BLaER1 (cell line): ENCODE data around the gene HS6ST1.
"Not testable (repeated sequence)": the region's sequence is repeated elsewhere in the genome, so short reads cannot be mapped to it uniquely, and the experiment has no call there.

Experiments
- H3K27ac ChIP-seq: shearing (Covaris generic); formaldehyde crosslinking; 2 replicates; pipeline ENCODE4 v1.8.1; 2022
- H3K27me3 ChIP-seq: shearing (Covaris generic); formaldehyde crosslinking; 2 replicates; pipeline ENCODE4 v1.8.1; 2022
- H3K36me3 ChIP-seq: shearing (Covaris generic); formaldehyde crosslinking; 2 replicates; pipeline ENCODE4 v1.8.1; 2022
- H3K4me1 ChIP-seq: shearing (Covaris generic); formaldehyde crosslinking; 2 replicates; pipeline ENCODE4 v1.8.1; 2022
- H3K4me2 ChIP-seq: shearing (Covaris generic); formaldehyde crosslinking; 2 replicates; pipeline ENCODE4 v1.8.1; 2022
- H3K4me3 ChIP-seq: shearing (Covaris generic); formaldehyde crosslinking; 2 replicates; pipeline ENCODE4 v1.8.1; 2022
- H3K9ac ChIP-seq: shearing (Covaris generic); formaldehyde crosslinking; 2 replicates; pipeline ENCODE4 v1.8.1; 2022
- H3K9me3 ChIP-seq: shearing (Covaris generic); formaldehyde crosslinking; 2 replicates; pipeline ENCODE4 v1.8.1; 2022
- H4K20me1 ChIP-seq: shearing (Covaris generic); formaldehyde crosslinking; 2 replicates; pipeline ENCODE4 v1.8.1; 2022
- Cebpa-rat ChIP-seq: shearing (Covaris generic); IDR thresholded peaks from 2 replicates; pipeline ENCODE4 v1.8.1; 2022

Gene HS6ST1

GRCh38 chr2:128270672-128271596, 47.7 kb downstream of the HS6ST1 start:
- Histone ChIP-seq H3K27me3 (no peaks in the 10 kb centered on the region), H3K9me3 (peaks cover 23% of the 10 kb centered on the region), H3K4me3 (no peak overlapping the region), H3K4me1 (peaks cover 45% of the 10 kb centered on the region), H3K9ac (no peak overlapping the region), H3K27ac (no peak overlapping the region), H3K36me3 (peaks cover 72% of the 10 kb centered on the region), H4K20me1 (peaks cover 54% of the 10 kb centered on the region), H3K4me2 (peak overlapping the region; percentile 57)
- TF ChIP-seq Cebpa-rat = no peak

GRCh38 chr2:128269990-128270671, 48.5 kb downstream of the HS6ST1 start:
- peaks cover 64% of the 10 kb centered on the region for H3K36me3 ChIP-seq

GRCh38 chr2:128269063-128269989, 49.3 kb downstream of the HS6ST1 start:
- no peak for TF ChIP-seq Cebpa-rat
- no peak overlapping the region for H3K4me3 ChIP-seq
- H4K20me1 ChIP-seq = peaks cover 67% of the 10 kb centered on the region
- peaks cover 60% of the 10 kb centered on the region for H3K4me1 ChIP-seq
- no peak overlapping the region for H3K9ac ChIP-seq
- H3K36me3 ChIP-seq = peaks cover 56% of the 10 kb centered on the region
- H3K9me3 ChIP-seq = peaks cover 7% of the 10 kb centered on the region
- H3K27me3 ChIP-seq = no peaks in the 10 kb centered on the region
- H3K4me2 ChIP-seq = no peak overlapping the region
- H3K27ac ChIP-seq = 0 out of 2 replicates have a peak overlapping the region, but pooled peaks have one; percentile 13

More at GRCh38 chr2:128269990-128270671, 48.5 kb downstream of the HS6ST1 start:
- Histone ChIP-seq H3K27me3 (no peaks in the 10 kb centered on the region), H3K9me3 (peaks cover 15% of the 10 kb centered on the region), H3K4me1 (peaks cover 53% of the 10 kb centered on the region), H3K27ac (peak overlapping the region; percentile 13; the same call in 1 of the 2 replicates), H3K9ac (no peak overlapping the region), H4K20me1 (peaks cover 59% of the 10 kb centered on the region), H3K4me2 (0 out of 2 replicates have a peak overlapping the region, but pooled peaks have one; percentile 57), H3K4me3 (no peak overlapping the region)
- no peak for TF ChIP-seq Cebpa-rat

GRCh38 chr2:128268611-128269010, 50.1 kb downstream of the HS6ST1 start:
- peaks cover 66% of the 10 kb centered on the region for H3K4me1 ChIP-seq
- H3K9me3 ChIP-seq, H3K27ac ChIP-seq, H3K9ac ChIP-seq, H3K4me2 ChIP-seq, H3K27me3 ChIP-seq, H3K4me3 ChIP-seq: not testable (repeated sequence)
- H4K20me1 ChIP-seq = peaks cover 65% of the 10 kb centered on the region
- H3K36me3 ChIP-seq = peaks cover 54% of the 10 kb centered on the region

GRCh38 chr2:128268145-128268544, 50.5 kb downstream of the HS6ST1 start:
- H3K9me3 ChIP-seq, H3K4me3 ChIP-seq, H3K4me2 ChIP-seq, H3K27ac ChIP-seq, H3K27me3 ChIP-seq, H3K9ac ChIP-seq: not testable (repeated sequence)
- Histone ChIP-seq H4K20me1 (peaks cover 60% of the 10 kb centered on the region), H3K36me3 (peaks cover 50% of the 10 kb centered on the region), H3K4me1 (peaks cover 68% of the 10 kb centered on the region)

GRCh38 chr2:128267649-128268048, 51.0 kb downstream of the HS6ST1 start:
- H3K36me3 ChIP-seq = peaks cover 45% of the 10 kb centered on the region; the same call in 1 of the 2 replicates
- not testable (repeated sequence) for H3K27me3 ChIP-seq, H3K9me3 ChIP-seq, H3K9ac ChIP-seq, H3K4me2 ChIP-seq, H3K27ac ChIP-seq, H3K4me3 ChIP-seq
- H4K20me1 ChIP-seq = peaks cover 55% of the 10 kb centered on the region
- peaks cover 67% of the 10 kb centered on the region for H3K4me1 ChIP-seq

GRCh38 chr2:128267197-128267596, 51.5 kb downstream of the HS6ST1 start:
- H3K27me3 ChIP-seq, H3K4me2 ChIP-seq, H3K27ac ChIP-seq, H3K9ac ChIP-seq, H3K9me3 ChIP-seq, H3K4me3 ChIP-seq: not testable (repeated sequence)
- Histone ChIP-seq H4K20me1 (peaks cover 51% of the 10 kb centered on the region), H3K4me1 (peaks cover 63% of the 10 kb centered on the region), H3K36me3 (peaks cover 41% of the 10 kb centered on the region; the same call in 1 of the 2 replicates)

- H3K9ac ChIP-seq = not testable (repeated sequence)
- peaks cover 33% of the 10 kb centered on the region; the same call in 1 of the 2 replicates for H3K36me3 ChIP-seq
- peaks cover 43% of the 10 kb centered on the region for H4K20me1 ChIP-seq
These were observed 52.2 kb downstream of the HS6ST1 start for GRCh38 chr2:128266463-128266862.

GRCh38 chr2:128265608-128265993, 53.1 kb downstream of the HS6ST1 start:
- H3K9me3 ChIP-seq, H3K27me3 ChIP-seq, H3K4me3 ChIP-seq: not testable (repeated sequence)
- 0 out of 2 replicates have a peak overlapping the region, but pooled peaks have one; percentile 28 for H3K9ac ChIP-seq
- 0 out of 2 replicates have a peak overlapping the region, but pooled peaks have one; percentile 22 for H3K27ac ChIP-seq
- peaks cover 27% of the 10 kb centered on the region; the same call in 1 of the 2 replicates for H3K36me3 ChIP-seq
- peaks cover 35% of the 10 kb centered on the region for H4K20me1 ChIP-seq
- peaks cover 47% of the 10 kb centered on the region for H3K4me1 ChIP-seq
- peak overlapping the region; percentile 62 for H3K4me2 ChIP-seq

More at GRCh38 chr2:128266463-128266862, 52.2 kb downstream of the HS6ST1 start:
- peak overlapping the region; percentile 49 for H3K4me2 ChIP-seq
- H3K4me3 ChIP-seq, H3K27ac ChIP-seq, H3K27me3 ChIP-seq, H3K9me3 ChIP-seq: not testable (repeated sequence)
- peaks cover 56% of the 10 kb centered on the region for H3K4me1 ChIP-seq
